Keratinocyte (primary cell): ENCODE results near the gene ARID1B.

Source experiments
- EZH2 ChIP-seq: IDR thresholded peaks from one replicate; pipeline ENCODE4 v1.6.1; 2012; ENCODE audit warnings: inconsistent platforms, mild to moderate bottlenecking, low read length, moderate library complexity
- TF ChIP-seq, protein P1 (sequence below), 3 experiments: IDR thresholded peaks in 1 of 3; conservative IDR thresholded peaks in 1 of 3; optimal IDR thresholded peaks in 1 of 3; 2 replicates in 2 of 3; 3 replicates in 1 of 3; pipeline versions ENCODE3 to v1.5.1; 2011; ENCODE audit warnings: low read length in 3 of 3, mild to moderate bottlenecking in 3 of 3, moderate library complexity in 2 of 3, control low read depth in 1 of 3, inconsistent platforms in 1 of 3; ENCODE audit not compliant: insufficient read depth in 2 of 3; ENCODE audit errors: extremely low read depth in 1 of 3

DNA sequence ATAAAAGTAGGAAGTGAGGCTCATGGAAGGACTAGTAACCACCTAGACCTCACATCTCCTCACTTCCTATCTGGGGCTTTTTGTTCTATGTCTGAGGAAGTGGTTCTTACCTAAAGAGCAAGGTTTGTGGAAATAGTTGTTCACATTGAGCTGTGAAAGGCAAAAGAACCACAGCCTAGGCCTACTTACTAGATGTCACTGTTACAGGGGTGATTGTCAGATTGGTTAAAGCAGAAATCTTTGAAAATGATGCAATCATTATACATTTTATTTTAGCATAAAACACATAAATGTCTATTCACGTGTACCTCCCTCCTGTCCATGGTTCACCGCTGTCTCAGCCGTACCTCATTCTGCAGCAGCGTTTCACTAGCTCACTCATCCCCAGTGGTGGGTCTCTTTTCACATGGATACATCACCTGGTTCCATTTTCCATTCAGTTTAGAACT lies 277.4 kb downstream of the ARID1B start:
- TF ChIP-seq, protein P1, sequence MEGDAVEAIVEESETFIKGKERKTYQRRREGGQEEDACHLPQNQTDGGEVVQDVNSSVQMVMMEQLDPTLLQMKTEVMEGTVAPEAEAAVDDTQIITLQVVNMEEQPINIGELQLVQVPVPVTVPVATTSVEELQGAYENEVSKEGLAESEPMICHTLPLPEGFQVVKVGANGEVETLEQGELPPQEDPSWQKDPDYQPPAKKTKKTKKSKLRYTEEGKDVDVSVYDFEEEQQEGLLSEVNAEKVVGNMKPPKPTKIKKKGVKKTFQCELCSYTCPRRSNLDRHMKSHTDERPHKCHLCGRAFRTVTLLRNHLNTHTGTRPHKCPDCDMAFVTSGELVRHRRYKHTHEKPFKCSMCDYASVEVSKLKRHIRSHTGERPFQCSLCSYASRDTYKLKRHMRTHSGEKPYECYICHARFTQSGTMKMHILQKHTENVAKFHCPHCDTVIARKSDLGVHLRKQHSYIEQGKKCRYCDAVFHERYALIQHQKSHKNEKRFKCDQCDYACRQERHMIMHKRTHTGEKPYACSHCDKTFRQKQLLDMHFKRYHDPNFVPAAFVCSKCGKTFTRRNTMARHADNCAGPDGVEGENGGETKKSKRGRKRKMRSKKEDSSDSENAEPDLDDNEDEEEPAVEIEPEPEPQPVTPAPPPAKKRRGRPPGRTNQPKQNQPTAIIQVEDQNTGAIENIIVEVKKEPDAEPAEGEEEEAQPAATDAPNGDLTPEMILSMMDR (optimal IDR thresholded peaks at IDR 0.05 in 1 of 3, IDR thresholded peaks at IDR 0.05 in 1 of 3, conservative IDR thresholded peaks at IDR 0.05 in 1 of 3; ENCODE audit: extremely low read depth in 1 of 3, insufficient read depth in 2 of 3, low read length in 3 of 3): no peak
- no peak for TF ChIP-seq EZH2
